22Rv1 (cell line): Measurements from ENCODE around the gene FBXL15.

Source experiments
- H3K27ac ChIP-seq: fragments of 450-650 bp; 2 replicates; pipeline ENCODE4 v1.5.1; 2017
- ZFX ChIP-seq: fragments of 450-650 bp; IDR thresholded peaks from 2 replicates; pipeline ENCODE4 v1.6.1; 2017; ENCODE audit warnings: antibody characterized with exemption, borderline replicate concordance
- TF ChIP-seq, protein P1 (sequence below): fragments of 450-650 bp; IDR thresholded peaks from 2 replicates; pipeline ENCODE4 v1.5.1; 2017; ENCODE audit warnings: mild to moderate bottlenecking

The FBXL15 gene

DNA sequence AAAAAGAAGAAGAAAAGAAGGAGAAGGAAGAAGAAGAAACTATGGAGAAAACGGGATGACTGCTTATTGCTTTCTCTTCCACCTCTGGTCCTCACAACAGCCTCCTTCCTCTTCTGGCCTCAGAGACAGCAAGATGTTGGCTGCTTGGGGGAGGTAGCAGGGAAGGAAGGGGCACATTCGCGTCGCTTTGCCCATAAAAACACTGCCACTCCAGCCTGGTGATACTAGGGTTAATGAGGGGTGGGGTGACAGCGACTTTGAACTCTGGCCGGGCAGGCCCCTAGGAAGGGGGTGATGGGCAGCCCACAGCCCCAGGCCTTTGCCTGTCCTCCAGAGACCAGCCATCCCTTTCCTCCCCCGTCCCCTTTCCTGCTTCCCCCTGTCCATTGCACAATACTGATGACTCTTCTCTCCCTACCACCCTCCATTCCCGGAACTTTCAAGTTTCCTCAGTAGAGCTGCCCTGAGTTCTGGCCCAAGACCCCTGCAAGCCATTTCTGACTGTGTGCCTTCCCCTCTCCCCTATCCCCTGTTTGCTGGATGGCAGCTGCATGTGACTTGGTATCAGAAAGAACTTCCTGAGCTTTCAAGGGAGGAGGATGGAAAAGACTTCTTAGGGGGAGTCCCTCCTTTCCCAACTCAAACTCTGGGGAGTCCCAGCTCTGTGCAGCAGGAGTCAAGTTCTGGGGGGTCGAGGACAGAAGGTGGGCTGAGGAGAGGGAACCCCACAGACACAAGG, 13.9 kb downstream of the FBXL15 start:
- no peak overlapping the region for H3K27ac ChIP-seq
- no peak for TF ChIP-seq ZFX
- TF ChIP-seq, protein P1, sequence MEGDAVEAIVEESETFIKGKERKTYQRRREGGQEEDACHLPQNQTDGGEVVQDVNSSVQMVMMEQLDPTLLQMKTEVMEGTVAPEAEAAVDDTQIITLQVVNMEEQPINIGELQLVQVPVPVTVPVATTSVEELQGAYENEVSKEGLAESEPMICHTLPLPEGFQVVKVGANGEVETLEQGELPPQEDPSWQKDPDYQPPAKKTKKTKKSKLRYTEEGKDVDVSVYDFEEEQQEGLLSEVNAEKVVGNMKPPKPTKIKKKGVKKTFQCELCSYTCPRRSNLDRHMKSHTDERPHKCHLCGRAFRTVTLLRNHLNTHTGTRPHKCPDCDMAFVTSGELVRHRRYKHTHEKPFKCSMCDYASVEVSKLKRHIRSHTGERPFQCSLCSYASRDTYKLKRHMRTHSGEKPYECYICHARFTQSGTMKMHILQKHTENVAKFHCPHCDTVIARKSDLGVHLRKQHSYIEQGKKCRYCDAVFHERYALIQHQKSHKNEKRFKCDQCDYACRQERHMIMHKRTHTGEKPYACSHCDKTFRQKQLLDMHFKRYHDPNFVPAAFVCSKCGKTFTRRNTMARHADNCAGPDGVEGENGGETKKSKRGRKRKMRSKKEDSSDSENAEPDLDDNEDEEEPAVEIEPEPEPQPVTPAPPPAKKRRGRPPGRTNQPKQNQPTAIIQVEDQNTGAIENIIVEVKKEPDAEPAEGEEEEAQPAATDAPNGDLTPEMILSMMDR: no peak

DNA sequence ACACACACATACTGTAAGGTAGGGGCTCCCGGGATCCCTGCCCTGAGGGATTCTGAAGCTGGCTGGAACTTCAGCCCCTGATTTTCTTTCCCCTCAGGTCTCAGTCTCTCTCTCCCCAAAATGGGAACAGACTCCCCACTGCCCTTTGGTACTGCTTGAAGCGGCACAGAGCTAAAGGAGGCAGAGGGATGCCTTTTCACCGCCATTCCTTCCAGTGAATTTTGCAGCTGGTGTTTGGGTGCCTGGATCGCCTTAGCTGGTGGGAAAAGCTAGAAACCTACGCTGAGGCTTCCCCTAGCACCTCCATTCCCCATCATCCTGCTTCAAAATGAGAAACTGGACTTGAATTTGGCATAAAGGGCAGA, 14.5 kb downstream of the FBXL15 start:
- TF ChIP-seq, protein P1: no peak
- no peak for TF ChIP-seq ZFX
- H3K27ac ChIP-seq: no peak overlapping the region

DNA sequence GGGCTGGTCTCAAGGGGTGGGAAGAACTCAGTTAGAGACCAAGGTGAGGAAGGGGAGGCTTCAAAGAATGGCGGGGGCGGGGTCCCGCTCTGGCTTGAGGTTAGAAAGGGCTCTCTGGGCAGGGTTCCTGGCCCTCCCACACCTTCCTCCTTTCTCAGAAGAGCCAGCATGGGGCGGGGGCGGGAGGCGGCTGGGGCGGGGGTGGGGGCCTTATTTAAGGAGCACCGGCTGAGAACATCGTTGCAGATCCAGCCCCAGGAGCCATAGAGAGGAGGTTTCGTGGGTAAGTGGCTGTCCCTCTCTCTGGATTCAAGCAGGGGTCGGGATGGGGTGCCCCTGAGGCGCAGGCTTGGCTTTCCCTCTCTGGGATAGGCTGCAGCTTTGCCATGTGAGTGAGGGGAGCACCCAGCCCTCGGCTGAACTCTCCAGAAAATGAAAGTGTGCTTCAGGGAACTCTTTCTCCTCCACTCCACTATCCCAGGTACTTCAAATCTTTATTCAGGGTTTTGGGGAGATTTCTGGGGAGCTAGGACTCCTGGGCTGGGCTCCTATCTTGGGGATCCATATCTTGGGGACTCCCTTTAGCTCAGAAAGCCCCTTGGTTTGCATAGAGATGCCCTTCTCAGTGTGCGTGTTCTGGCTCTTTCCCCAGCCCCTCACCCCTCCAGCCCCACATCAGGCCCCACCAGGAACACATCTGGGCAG, 15.0 kb downstream of the FBXL15 start:
- no peak overlapping the region for H3K27ac ChIP-seq
- TF ChIP-seq, protein P1: no peak
- no peak for TF ChIP-seq ZFX

DNA sequence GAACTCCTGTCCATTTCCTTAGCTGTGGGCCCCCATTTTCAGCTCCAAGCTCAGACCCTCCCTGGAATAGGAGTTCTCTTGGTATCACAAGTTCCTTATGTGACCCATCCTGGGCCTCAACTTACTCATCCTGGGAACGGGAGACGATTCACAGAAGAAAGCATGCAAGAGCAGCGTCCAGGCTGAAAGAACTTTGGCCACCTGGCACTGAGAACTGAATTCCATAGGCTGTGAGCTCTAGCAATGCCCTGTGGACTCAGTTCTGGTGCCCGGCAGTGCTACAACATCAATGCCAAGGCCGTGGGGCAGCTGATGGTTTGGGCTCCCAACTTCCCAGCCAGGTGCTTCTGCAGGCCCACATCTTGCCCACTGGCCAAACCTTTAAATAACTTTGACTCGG, 15.7 kb downstream of the FBXL15 start:
- no peak for TF ChIP-seq ZFX
- TF ChIP-seq, protein P1: no peak
- no peak overlapping the region for H3K27ac ChIP-seq

DNA sequence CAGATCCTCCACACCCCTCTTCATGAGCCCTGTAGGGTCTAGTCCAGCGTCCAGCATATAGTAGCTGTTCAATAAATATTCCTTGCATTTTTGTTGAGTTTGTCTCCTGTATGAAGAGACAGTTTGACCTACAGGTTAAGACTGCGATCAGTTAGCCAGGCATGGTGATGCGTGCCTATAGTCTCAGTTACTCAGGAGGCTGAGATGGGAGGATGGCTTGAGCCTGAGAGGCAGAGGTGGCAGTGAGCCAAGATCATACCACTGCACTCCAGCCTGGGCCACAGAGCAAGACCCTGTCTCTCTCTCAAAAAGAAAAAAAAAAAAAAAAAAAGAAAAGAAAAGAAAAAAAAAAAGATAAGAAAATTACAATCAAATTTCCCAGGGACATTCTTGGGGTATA, 16.9 kb downstream of the FBXL15 start:
- no peak overlapping the region for H3K27ac ChIP-seq
- no peak for TF ChIP-seq ZFX
- TF ChIP-seq, protein P1: no peak

DNA sequence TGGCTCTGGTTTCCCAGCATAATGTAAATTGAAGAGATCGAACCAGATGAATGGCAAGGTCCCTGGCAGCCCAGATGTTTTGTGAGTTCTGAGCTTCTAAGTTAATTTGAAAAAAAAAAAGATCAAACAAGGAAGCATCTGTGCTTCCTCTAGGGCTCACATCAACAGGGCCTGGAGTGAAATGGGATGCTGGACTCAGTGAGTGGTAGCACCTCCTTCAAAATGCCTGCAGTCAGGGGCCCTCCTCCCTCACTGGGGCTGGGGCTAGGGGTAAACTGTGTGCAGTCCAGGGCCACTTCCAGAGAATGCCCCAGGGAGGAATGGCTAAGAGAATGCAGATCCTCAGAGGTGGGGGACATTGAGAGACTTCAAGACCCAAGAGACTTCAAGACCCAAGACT, 17.7 kb downstream of the FBXL15 start:
- TF ChIP-seq, protein P1: no peak
- no peak for TF ChIP-seq ZFX
- H3K27ac ChIP-seq: no peak overlapping the region

DNA sequence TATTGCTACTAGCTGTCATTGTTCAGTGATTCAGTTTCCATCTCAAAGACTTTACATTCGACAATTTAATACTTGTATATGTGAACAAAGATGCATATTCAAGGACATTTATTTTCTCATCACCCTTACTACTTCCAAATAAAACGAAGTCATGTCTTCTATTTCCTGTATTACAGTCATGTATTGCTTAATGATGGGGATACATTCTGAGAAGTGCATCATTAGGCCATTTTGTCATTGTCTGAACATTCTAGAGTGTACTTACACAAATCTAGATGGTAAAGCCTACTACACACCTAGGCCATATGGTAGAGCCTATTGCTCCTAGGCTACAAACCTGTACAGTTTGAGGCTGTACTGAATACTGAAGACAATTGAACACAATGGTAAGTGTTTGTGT, 24.2 kb downstream of the FBXL15 start:
- H3K27ac ChIP-seq: no peak overlapping the region
- TF ChIP-seq, protein P1: no peak
- no peak for TF ChIP-seq ZFX
